Endometrial microvascular endothelial cells (primary cell): Measurements from ENCODE around the gene PPP2R5A. TPM values are rescaled to one million over a fixed set of nuclear protein-coding genes. Genes with fewer than 3 reads are reported as not detected.

Experiments
- in situ Hi-C: cut with HindIII; loops from 2 replicates; pipeline ENCODE4 v1.10.0; 2017; ENCODE audit warnings: low sequenced_read_pairs, low pct_unique_long_range_greater_than_20kb; ENCODE audit errors: inconsistent ontology term
- total RNA-seq: library from RNA; depleted of rRNA; stranded (reverse); fragments of >200 nt; gene quantifications from one replicate; pipeline ENCODE4 v1.2.3, GENCODE V29; 2015; ENCODE audit errors: inconsistent ontology term

Gene PPP2R5A
- total RNA-seq, 1 donor from 2014 or later = 29.6 TPM

DNA sequence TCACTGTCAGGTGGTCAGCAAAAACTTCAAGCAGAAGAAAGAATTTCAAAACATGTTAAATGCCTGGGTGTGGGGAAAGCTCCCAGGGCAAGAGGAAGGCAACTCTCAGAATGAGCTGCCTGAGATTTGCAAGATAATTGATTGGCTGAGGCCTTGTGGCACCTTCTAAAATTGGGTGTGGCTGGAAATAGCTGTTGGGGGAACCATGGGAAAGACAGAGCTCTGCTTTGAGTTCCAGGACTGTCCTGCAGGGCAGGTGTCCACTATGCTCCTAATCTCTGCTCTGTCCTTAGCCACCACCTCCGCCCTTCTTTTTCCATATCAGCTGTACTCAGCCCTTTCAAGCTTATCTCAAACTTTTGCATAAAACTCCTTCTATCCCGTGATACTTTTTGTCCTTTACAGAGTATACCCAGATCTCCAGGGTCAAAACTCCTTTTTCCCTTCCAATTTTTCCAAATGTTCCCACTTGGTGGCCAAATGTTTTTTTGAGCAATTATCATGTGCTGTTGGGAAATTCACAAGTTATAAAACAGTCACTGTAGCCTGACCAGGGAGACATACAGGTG is 23.8 kb upstream of the PPP2R5A start:
- in situ Hi-C loops = no loop called here

DNA sequence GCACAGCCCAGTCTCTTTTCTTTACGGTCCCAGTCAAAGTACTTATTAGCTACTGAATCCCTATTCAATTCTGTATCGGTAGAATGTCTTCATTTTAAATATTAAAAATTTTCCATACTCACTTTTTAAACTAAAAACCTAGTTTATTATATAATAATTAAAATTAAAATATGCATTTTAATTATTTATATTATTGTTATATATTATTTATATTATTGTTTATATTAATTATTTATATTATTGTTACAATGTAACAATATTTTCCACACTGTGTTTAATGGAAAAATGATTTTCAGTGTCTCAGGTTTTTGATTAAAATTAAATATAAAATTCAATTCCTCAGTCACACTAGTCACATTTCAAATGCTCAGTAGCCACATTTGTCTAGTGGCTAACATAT is 18.2 kb upstream of the PPP2R5A start:
- in situ Hi-C loops = no loop called here

DNA sequence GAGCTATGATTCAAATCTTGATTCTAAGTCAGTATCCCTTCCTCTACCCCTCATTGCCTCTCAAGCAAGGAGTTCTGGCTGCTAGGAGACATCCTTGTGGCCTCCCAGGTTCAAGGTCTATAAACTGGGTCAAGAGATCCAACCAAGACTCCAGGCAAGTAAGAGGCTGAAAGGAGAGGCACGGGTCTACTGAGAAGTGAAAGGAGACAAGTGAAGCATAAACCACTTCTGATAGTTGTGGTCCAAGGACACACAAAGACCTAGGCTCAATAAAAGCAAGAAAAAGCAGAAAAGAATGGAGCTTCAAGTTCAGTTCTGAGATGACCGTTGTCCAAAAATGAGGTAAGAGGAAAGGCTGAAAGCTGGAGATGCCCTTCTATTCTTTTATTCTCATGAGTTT is 17.8 kb upstream of the PPP2R5A start:
- in situ Hi-C loops = no loop called here

DNA sequence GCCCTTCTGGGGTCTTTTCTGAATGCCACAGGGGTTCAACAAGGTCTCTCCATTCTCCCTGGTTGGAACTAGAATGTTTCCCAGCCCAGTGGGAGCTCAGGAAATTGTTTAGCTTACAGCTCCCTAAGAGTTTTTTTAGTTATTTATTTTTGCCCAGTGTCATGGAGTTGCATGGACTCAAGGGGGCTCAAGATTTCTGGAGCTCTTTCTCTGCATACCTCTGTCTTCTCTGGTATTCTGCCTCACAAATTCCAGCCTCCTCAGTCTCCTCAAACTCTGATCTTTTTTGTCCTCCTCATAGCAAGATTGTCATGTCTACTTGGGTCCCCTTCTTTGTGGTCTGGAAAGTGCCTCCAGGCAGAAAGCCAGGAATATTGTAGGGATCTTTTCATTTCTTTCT is 15.9 kb upstream of the PPP2R5A start:
- in situ Hi-C loops = no loop called here

DNA sequence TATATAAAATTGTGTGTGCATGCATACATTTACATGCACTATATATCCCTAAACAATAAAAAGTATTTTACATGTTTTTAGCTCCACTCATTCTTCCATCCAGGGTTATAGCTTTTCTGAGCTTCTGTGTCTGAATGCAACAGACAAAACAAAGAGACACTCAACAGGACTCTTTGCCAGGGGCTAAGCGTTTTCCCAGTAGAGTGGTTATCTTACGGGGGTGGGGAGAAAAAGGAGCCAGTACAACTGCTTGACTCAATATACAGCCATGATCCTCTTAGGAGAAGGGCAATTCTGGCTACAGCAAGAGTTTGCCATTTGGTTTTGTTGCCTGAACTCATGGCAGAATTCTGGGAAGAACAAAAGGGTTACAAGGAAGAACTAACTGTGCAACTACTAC is 14.6 kb upstream of the PPP2R5A start:
- in situ Hi-C loops = no loop called here

DNA sequence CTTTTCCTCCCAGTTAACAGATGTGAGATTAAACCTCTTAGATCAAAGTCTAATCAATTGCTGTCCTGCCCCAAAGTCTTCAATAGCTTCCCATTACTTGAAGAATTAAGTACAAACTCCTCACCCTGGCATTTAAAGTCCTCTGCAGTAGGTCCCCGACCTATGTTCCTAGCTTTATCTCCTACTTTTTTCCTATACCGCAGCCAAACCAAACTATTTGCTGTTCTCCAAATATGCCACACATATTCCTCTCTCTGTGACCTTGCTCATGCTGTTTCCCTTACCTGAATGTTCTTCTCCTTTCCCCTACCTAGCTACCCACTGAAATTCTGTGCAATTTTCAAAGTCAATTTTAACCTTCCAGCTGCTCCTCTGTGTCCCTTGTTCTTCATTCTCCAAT is 14.0 kb upstream of the PPP2R5A start:
- in situ Hi-C loops = no loop called here

DNA sequence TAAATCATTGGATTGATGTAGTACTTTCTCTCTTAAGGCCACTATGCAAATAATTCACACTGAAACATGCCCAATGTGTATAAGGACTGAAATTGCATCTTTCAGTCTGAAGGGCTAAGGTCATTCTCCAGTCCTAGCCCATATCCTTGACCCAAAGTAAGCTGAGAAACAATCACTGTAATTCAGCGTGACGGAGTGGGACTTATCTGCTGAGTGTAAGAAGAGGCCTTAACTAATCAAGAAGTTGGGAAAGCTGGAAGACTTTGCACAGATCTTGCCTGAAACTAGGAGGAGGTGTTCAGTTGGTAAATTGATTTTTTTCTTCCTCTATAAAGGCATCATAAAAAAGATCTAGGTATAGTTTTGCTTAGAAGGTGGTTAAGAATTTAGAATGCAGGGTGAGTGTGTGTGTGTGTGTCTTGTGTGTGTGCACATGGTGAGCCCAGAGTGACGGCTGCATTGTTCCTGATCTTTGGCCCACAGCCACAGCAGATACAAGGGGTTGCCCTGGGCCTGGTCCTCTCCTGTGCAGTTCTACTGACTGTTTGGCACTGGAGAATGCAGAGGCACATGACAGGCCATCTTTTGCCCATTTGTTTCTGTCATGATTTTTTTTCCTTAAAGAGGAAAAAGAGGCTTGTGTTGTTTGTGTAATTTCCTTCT is 13.3 kb upstream of the PPP2R5A start:
- in situ Hi-C loops = no loop called here

DNA sequence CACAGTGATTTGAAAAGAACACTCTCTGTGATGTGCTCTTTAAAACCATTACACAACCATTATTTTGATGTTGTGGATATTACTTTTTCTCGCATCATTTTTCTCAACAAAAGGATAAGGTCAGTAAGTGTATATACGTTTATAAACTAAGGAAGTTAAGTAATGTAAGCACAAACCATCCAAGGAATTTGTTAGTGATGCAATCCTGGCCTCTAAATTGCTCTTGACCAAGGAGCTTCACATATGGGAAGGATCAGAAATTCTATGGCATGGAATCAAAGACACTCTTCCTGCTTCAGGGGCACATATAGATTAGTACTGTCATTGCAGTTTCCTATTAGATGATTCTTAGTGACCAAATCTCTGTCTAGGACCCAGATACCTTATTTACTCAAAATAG is 3.6 kb upstream of the PPP2R5A start:
- in situ Hi-C loops = loop anchor here (25.0 kb wide), 1 partner anchor 194 kb away; no protein-coding TSS in a partner anchor

DNA sequence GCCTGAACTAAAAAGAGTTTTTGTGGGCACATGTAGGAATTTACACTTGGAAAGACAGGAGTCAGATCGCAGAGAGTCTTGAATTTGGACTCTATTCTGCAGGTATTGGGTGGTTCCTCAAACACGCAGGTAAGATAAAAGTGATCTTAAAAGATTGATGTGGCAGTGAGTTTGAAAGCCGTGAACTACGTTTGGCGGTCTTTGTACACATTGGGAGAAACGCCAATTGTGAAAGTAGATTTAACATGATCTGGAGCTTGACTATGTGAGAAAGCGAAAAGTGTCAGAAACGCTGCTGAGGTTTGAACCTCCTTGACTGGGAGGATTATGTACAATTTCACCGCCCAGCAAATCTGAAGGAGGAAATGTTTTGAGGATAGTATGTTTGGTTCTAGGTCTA is 1.5 kb upstream of the PPP2R5A start:
- in situ Hi-C loops = loop anchor here (25.0 kb wide), 1 partner anchor 196 kb away; no protein-coding TSS in a partner anchor

DNA sequence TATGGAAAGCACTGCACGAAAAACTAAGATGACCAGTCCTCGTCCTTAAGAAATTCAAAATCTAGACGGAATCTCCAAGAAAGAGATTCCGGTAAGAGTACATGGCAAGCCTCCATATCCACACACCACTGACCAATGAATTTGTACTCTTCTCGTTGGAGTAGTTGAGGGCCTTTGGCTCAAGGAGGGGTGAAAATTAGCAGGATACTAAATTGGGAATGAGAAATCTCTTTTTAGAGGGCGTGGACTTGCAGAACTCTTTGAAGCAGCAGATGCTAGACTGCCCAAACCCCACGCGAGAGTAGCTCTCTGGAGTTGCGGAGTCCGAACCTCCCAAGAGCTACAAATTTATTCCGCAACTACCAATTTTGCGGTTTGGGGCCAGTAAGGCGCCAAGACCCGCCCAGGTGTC is 872 bp upstream of the PPP2R5A start:
- in situ Hi-C loops = loop anchor here (25.0 kb wide), 1 partner anchor 197 kb away; no protein-coding TSS in a partner anchor

DNA sequence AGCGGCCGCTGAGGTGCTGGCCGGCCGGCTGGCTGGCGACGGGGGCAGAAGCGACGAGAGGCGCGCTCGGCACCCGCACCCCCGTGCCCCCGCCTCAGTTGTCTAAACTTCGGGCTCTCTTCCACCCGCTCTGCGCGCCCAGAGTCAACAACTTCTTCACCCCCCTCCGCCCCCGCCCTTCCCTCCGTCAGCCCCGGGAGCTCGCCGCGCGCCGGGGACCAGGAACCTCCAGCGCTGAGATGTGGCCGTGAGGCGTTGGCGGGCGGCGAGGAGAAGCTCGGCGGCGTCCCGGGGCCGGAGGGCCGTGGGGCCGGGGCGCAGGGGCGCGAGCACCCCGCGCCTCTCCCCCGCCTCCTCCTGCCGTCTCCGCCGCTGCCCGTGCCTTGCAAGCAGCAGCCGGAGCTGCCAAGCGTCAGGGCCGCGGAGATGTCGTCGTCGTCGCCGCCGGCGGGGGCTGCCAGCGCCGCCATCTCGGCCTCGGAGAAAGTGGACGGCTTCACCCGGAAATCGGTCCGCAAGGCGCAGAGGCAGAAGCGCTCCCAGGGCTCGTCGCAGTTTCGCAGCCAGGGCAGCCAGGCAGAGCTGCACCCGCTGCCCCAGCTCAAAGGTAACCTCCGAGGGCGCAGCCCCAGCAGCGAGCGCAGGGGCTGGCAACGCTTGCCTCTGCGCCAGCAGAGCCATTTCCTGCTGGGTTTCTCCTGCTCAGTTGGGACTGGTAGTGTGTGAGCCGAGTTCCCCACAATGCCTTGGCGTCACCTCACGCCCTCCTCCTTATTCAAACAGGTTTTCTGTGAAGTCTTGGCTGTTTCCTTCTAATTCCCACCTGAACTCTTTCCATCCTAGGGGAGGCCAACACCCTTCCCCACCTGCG is 710 bp downstream of the PPP2R5A start:
- in situ Hi-C loops = loop anchor here (25.0 kb wide), 1 partner anchor 199 kb away; no protein-coding TSS in a partner anchor

DNA sequence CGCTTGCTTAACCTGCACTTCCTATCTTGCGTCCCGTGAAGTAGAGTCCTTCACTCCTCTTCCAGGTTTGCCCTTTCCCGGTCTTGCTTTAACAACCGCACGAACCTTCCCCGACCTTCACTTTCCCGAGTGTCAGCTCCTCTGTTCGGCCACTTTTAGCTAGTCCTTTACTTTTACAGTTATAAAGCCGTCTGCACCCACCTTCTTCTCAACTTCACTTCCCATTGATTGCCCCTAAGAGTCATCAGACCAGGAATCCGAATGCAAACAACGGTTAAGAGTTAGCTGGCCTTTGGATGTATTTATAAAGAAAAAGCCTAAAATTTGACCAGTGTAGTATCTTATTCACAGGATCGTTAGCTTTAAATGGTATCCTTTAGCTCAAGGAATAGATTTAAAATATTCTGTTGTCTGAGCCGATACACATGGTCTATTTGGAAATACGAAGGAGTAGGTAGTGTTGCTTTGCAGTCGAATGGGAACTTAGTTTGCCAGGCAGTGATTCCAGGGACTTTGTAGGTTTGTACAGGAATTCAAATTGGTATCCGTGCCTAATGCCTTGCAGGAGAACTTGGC is 1.4 kb downstream of the PPP2R5A start:
- in situ Hi-C loops = loop anchor here (25.0 kb wide), 1 partner anchor 199 kb away; no protein-coding TSS in a partner anchor

DNA sequence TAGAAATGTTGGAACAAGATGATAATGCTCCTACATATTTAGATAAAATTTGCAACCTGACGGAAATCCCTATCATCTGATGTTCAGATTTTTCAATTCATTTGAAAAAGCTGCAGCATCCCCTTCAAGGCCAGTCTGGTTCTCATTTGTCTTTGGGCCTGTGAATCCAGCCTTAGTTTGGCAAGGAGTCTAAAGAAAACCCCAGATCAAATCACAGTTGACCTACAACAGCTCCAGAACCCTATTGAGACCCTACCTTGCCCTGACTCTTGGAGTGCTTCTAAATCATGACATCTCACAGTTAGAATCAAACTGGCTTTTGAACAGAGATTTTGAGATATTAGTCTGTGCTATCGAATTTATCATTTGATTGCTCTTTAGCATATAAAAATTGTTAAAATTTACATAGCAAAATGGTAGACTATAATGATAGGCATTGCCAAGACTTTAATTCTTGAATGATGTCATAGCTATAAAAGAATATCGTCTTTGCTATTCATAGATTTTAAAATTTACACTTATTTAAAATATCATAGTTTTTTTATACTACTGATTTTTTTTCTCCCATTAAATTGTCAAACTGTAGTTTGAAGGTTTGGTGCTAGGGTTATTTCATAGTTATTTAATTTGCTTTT is 2.2 kb downstream of the PPP2R5A start:
- in situ Hi-C loops = loop anchor here (25.0 kb wide), 1 partner anchor 200 kb away; no protein-coding TSS in a partner anchor

DNA sequence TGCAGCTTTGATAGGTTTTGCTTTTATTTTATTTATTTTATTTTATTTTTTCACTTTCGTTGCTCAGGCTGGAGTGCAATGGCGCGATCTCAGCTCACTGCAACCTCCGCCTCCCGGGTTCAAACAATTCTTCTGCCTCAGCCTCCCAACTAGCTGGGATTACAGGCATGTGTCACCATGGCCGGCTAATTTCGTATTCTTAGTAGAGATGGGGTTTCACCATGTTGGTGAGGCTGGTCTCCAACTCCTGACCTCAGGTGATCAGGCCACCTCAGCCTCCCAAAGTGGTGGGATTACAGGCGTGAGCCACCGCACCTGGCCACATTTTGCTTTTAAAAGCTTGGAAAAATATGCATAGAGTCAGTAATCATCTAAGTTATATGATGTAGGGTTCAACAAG is 2.8 kb downstream of the PPP2R5A start:
- in situ Hi-C loops = loop anchor here (25.0 kb wide), 1 partner anchor 201 kb away; no protein-coding TSS in a partner anchor

DNA sequence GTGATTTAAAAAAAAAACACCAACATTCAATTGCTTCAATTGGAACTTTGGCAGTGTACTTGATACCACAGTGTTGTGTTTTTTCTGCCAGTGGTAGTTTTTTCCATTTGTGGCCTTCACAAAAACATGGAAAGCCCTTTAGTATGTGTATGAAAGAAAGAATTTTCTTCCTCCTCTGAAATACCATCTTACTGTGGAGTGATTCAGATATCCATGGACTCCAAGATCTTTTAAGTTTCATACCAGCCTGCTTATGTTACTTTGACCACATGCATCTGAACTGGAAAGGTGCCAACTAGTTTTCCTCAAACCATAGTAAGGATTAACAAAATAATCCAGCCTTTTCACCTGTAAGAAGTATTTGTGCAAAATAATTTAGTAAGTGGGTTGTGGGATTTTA is 3.4 kb downstream of the PPP2R5A start:
- in situ Hi-C loops = loop anchor here (25.0 kb wide), 1 partner anchor 201 kb away; no protein-coding TSS in a partner anchor

DNA sequence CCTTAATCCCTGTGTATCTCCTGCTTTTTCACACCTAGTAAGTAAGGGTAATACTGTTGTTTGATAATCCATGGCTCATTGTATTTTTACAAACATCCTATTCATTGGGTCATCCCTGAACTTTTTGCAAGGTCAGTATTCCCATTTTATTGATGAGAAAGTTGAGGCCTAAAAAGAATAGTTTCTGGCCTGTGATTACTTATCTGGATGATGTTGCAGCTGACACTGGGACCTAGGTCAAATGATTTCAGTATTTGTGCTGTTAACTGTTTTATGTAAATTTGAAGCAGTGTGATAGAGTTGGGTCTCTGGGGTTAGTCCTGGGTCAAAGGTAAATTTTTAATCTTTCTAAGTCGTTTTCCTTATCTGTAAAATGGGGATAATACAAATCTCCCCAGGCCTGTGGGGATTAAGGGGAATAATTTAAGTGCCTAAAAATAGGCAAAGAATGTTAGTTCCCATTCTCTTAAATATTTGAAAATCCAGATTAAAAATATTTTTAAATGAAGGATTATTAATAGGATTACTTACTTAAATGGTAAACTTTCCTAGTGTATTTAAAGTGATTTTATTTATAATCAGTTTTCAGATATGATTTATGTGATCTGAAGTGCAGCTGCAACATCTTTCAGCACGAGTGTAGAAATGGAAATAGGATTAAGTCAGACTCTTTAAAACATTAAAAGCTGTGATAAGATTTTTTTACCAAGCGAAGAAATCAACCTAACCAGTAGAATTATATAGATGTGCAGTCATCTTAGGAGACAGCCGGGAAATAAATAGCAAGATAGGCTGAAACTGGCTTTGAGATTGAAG is 4.3 kb downstream of the PPP2R5A start:
- in situ Hi-C loops = loop anchor here (25.0 kb wide), 1 partner anchor 202 kb away; no protein-coding TSS in a partner anchor

DNA sequence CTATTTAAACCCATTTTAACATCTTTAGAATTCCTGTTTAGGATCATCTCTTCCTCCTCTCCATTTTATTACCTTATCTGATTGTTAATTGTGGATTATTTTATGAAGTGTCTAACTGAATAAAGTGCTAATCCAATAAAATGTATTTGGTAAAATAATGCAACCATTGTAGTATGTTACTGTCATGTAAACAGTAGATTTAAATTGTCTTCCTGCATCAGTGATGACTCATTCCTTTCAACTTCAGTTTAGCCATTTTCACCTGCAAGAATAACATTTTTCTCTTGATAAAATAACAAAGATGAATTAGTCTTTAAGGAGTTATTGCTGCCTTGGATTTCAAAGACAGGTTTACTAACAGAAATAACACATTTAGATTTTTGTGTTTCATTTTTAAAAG is 5.4 kb downstream of the PPP2R5A start:
- in situ Hi-C loops = loop anchor here (25.0 kb wide), 1 partner anchor 203 kb away; no protein-coding TSS in a partner anchor
